Astrocyte of the cerebellum (primary cell): ENCODE results near the gene CDKL2.

Source experiments
- DNase-seq: peaks from one replicate; pipeline ENCODE4 v3.0.0-alpha.2; 2011; ENCODE audit warnings: low read depth
- H3K4me3 ChIP-seq: 2 replicates; pipeline ENCODE4 v1.5.1; 2011; ENCODE audit warnings: mild to moderate bottlenecking, low read depth, low read length, moderate library complexity
- in situ Hi-C: cut with HindIII; loops from 2 replicates; pipeline ENCODE4 v1.10.0; 2017; ENCODE audit warnings: low sequenced_read_pairs
- TF ChIP-seq, protein P1 (sequence below): IDR thresholded peaks from 2 replicates; pipeline ENCODE4 v1.5.1; 2012; ENCODE audit warnings: low read length, low read depth, moderate library complexity, mild to moderate bottlenecking; ENCODE audit errors: missing control alignments

The CDKL2 gene

DNA sequence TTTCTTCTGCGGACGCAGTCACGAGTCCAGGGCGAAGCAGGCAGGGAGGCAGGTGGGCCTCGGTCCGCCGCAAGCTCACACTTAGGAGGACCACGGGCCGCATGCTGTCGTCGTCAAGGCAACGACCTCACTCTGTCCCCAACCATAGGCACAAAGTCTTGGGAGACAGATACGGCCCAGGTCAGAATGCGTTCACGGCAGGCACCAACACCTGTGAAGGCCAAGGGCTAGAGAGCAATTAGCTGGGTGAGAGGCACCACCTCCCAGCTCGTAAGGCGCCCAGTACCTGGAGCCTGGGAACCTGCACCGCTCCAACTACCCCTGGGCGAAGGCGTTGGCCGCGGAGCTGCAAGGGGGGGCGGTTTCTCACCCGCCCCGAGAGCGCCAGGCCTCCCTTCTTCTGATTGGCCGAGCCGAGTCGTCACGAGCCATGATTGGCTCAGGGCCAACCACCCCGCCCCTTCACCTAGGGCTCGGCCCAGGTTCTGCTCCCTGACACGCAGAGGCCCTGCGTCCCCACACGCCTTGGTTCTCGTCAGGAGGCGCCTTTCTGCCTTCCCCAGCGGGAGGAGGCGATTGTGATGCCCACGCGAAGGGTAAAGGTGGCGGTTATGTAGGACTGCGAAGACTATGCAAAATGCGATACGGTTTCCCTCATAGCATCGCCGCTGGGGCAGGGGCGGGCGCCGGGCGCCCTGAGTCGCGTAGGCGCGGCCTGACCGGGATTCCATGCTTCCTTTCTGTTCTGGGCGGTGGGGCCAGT, at the start of gene CDKL2:
Gene CDKL2, minus strand, starts transcription at position 355 of the 763 bp plus-strand sequence. CDS start 4,540 bp downstream, outside the sequence.
- DNase-seq = peak; percentile 19
- TF ChIP-seq, protein P1, sequence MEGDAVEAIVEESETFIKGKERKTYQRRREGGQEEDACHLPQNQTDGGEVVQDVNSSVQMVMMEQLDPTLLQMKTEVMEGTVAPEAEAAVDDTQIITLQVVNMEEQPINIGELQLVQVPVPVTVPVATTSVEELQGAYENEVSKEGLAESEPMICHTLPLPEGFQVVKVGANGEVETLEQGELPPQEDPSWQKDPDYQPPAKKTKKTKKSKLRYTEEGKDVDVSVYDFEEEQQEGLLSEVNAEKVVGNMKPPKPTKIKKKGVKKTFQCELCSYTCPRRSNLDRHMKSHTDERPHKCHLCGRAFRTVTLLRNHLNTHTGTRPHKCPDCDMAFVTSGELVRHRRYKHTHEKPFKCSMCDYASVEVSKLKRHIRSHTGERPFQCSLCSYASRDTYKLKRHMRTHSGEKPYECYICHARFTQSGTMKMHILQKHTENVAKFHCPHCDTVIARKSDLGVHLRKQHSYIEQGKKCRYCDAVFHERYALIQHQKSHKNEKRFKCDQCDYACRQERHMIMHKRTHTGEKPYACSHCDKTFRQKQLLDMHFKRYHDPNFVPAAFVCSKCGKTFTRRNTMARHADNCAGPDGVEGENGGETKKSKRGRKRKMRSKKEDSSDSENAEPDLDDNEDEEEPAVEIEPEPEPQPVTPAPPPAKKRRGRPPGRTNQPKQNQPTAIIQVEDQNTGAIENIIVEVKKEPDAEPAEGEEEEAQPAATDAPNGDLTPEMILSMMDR = no peak
- in situ Hi-C loops = no loop called here
- H3K4me3 ChIP-seq = peak within 1 kb of the TSS; percentile 68

DNA sequence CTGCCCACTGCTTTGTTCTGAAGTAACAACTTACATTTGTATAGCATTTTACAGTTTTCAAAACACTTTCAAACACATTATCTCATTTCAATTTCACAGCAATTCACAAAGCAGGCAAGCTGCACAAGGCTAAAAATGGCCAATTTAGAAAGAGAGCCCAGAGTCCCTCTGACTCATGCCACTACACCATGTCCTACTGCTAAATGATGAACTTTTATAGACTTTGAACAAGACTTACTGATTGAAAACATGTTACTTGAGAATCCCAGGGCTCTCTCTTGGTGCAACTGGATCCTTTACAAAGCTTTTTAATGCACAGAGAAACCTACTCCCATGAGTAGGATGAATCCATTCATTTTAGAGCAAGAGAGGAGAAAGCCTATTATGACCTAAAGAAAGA, 48.6 kb upstream of the CDKL2 start:
- no peak for DNase-seq
- in situ Hi-C loops = no loop called here
- TF ChIP-seq, protein P1 = no peak
- H3K4me3 ChIP-seq = no peak overlapping the region

DNA sequence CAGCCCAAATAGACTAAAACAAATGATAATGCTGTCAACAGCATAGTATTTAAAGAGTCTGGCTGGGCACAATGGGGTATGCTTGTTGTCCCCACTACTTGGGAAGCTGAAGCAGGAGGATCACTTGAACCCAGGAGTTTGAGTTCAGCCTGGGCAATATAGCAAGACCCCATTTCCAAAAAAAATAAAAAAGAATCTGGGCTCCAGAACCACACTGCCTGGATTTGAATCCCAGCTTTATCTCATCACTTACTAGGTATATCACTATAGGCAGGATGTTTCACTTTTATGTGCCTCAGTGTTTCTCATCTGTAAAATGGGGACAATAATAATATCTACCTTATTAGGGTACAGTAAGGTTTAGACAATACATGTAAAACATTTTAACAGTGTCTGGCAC, 48.1 kb upstream of the CDKL2 start:
- no peak for DNase-seq
- TF ChIP-seq, protein P1 = no peak
- no peak overlapping the region for H3K4me3 ChIP-seq
- in situ Hi-C loops = no loop called here

DNA sequence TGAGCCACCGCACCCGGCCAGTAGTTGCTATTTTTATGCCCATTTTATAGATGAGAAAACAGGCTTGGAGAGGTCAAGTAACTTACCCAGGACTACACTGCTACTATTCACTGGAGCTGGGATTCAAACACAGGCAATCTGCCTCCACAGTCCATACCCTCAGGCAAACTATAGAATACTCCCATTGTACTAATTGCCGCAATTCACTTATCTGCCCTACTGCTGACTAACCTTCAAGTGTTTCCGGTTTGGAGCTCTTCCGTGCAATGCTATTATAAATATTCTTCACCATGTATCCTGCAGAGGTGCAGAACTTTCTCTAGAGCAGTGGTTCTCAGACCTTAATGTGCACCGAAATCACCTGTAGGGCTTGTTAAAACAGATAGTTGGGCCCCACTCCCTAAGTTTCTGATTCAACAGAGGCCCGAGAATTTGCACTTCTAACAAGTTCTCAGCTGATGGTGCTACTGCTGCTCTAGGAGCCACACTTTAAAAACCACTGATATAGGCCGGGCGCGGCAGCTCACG, 44.7 kb upstream of the CDKL2 start:
- in situ Hi-C loops = no loop called here
- TF ChIP-seq, protein P1 = no peak

DNA sequence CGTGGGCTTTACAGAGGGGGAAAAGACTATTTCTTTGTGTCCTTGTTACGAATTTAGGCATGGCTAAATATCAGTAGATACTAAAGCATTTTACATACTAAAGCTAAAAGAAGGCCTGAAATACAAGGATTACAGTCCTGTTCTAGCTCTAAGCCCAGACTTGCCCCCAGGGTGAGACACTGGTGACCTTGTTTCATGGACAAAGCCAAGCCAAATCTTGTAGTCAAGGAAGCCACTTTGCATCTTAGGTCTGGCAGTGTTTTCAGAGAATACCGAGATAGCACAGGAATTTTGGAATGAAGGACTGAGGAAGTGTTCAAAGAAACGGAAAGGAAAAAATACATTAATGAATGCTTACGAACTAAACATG, 43.6 kb upstream of the CDKL2 start:
- in situ Hi-C loops = no loop called here
- peak overlapping the region; percentile 98 for H3K4me3 ChIP-seq
- TF ChIP-seq, protein P1 = no peak
- DNase-seq = no peak

More for the DNA sequence above, 44.7 kb upstream of the CDKL2 start:
- DNase-seq = no peak
- H3K4me3 ChIP-seq = no peak overlapping the region

DNA sequence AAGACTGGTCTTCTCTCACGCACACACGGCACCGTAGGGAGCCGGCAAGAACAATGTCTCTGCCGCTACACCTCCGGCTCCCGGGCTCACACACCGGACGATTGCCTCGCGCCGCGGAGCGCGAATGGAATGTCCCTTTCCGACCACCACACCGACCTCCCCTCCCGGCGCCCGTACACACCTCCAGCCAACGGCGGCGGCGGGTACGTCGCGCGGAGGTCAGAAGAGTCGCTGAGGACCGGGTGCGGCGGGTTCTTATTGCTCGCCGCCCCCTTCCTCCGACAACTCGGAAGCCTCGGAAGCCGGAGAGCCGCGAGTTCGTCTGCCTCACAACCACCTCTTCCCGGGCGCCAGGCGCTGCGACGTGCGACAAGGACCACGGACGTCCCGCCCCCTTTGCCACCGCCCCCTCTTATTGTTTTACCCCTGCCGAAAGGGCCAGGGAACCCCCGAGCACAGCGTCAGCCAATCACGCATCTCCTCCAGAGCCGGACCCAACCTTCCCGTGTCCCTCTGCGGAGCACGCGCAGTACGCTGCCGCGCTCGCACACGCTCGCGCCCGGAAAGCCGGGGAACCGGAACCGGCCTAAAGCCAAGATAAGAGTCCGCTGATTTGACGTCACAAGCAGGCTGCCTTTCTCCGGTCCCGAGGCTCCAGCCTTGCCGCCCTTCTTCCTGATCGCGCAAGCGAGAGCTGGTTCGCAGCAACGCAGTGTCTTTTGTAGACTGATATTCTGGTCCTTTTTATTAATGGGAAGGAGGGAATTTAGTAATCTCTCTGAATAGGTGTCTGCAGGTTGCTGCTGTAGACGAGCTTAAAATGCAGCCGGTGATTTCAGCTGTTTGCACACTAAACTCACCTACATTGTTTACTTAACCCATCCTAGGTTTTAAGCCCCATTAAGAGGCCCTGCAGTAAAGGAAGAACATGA, 43.0 kb upstream of the CDKL2 start, which contains the start of gene G3BP2:
Gene G3BP2, minus strand, starts transcription at position 385 of the 932 bp plus-strand sequence. CDS start 11,386 bp downstream, outside the sequence.
- TF ChIP-seq, protein P1 = no peak
- DNase-seq = peak; percentile 95
- peak within 1 kb of the TSS; percentile 98 for H3K4me3 ChIP-seq
- in situ Hi-C loops = no loop called here
